HG03354 (cell line): ENCODE data around the gene PARVA.

ENCODE experiments used
- ATAC-seq: cut with Tn5 transposase; IDR thresholded peaks from one replicate; pipeline ENCODE4 v1.9.1; 2021; ENCODE audit warnings: mild to moderate bottlenecking; ENCODE audit not compliant: unreplicated experiment, poor library complexity, severe bottlenecking

The PARVA gene

DNA sequence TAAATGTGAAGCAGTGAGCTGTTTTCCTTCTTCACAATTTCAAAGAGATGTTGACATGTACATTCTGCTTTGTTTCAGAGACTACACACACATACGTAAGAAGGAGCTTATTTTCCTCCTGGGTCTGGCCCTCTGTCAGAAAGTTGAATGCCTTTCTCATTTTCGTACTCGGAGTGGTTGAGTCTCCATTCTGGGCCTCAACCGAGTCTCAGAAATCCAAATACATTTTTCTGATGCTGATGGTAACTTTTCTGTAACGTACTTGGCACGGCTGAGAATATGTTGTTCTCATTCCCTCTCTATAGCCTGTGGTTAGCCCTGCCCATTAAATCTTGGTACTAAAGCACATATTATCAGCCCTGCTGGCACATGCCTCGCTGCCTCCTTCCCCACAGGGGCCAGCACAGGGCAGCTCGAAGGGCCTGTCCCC, 25.3 kb downstream of the PARVA start:
- no peak for ATAC-seq

DNA sequence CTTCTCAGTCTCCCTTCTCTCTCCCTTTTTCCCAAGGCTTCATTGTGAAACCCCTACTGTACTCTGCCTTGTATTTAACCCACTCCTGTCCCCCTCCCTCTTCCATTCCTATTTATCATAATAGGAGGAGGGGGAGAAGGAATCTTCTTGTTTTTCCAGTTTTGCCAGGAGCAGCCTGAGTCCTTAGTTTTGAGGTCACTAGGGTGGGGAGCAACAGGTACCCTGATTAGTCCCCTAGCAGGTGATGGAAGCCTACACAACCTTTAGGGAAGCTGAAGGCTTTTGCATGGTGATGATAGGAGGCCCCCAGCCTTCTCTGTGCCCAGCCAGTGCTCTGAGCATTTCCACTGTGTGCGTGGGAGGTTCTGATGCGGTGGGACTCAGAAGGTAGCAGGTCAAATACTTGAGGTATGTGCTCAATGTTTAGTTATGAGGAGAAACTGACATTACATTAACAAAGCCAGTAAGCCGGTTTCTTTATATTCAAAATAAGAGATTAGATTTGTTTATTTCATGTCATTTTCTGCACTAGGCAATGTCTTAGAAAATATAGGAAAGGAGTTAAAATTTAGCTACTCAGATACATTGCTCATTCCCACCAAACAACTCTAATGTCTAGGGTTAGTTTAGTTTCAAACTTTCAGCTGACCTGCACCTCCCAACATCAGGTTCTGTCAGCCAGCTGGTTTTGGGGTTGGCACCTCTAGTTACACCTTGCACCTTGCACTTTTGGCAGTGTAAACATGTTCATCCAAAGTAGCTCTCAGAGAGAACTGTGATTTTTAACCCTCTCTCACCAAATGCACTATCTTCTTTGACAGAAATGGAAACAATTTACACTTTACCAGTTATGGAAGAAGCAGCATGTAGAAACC, 26.0 kb downstream of the PARVA start:
- no peak for ATAC-seq

DNA sequence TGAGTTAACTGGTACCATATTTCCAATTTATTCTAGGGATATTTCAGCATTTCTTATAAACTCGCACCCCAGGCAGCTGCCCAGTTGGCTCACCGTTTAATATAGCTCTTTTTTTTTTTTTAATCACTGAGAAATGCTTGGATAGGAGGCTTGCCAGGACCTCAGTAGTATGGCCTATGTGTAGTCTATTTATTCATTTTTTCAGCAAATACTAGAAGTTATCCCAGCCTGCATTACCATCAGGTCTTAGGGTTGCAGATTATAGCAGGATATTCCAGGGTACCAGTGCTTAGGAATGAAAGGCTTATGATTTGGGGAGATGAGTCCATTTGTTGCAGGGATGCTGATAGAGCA, 26.6 kb downstream of the PARVA start:
- ATAC-seq = no peak

DNA sequence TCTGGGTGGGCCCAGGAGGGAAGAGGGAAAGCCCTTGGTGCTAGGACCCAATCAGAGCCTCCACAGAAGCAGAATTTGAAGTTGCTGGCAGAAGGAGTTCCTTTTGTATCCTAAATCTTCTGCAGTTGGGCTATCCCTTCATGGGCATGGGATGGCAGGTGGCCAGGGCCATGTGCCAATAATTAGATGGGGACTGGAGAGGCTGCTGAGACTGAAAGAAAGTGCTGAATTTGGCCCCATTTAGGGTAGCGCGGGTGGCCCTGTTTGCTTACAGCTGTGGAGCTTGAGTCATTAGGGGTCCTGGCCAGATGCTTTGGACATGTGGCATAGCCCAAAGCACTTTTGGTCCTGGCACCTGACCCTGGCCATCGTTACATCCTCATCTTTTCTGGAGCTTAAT, 27.1 kb downstream of the PARVA start:
- no peak for ATAC-seq

DNA sequence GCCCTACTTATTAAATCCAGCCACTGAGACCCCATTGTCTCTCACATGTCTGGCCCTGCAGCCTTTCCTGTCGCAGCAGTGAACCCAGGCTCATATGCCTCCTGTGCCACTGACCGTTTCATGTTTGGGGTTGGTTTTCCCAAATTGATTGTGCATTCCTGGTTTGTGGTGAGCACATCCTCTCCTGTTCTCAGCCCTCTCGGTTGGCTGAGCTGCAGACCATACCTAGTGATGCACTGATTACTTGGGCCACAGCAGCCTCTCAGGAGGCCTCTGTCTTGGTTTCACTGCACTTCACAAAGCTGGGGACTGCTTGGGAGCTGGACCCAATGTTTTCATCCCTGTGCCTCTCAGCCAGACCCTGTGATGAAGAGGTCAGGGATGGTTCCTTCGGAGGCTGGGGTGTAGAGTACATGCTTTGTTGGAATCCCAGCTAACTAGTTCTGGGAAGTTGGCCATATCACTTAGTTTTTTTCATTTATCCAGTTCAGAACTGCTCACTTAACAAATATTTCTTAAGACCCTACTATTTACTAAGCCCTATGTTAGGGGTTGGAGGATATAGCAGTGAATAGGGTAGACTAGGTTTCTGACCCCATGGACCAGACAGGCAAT, 30.9 kb downstream of the PARVA start:
- ATAC-seq = no peak

DNA sequence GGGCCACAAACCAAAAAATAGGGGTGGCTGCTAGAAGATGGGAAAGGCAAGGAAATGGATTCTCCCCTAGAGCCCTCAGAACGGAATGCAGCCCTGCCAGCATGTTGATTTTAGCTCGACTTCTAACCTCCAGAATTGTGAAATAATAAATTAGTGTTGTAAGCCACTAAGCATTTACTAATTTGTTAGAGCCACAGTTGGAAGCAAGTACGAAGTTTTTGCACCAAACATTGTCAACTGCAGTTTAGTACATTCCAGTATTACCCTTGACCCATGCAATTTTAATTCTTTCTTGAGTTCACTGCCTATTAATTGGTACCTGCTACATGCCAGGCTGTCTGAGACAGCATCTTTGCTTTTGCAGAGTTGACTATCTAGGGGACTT, 32.2 kb downstream of the PARVA start:
- ATAC-seq = no peak

DNA sequence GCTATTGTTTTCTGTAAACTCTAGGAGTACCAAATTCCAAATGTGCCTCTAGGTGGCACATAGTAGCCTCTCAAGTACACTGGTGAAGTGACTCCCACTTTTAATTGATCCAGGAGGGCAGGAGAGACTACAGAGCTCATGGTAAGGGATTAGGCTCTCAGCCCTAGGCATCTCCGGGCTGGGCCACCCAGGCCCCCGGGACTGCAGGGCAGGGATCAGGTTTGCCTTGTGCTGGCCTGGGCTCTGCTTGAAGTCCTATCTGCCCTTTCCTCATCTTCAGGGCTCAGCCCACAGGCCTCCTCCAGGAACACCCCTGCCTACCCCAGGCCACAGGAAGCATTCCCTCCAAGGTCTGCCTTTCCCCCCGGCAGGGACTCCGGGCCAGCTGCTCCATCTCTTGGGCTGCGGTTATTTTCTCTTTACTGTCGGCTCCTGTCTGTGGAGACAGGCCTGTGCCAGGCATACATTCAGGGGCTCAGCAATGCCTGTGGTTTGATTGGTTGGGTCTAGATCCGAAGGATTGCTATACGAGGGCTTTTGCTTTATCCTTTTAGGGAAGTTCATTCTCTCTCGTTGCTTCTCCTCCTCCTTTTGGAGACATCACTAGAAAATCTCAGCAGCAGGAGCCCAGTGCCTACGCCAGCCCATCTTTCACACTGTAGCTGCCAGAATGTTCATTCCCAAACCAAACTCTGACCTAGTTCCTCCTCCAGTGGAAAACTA, 32.8 kb downstream of the PARVA start:
- ATAC-seq = no peak

DNA sequence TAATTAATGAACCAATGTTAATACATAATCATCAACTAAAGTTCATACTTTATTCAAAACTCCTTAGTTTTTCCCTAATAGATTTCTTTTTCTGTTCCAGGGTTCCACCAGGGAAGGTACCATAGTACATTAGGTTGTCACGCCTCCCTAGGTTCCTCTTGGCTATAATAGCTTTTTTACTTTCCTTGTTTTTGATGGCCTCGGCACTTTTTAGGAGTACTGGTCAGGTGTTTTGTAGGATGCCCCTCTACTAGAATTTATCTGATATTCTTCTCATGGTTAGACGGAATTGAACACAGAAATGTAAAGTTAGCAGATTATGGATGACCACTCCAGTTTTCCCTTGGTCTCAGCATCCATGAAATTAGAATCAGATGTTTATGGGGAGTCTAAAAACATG, 34.0 kb downstream of the PARVA start:
- ATAC-seq = no peak

DNA sequence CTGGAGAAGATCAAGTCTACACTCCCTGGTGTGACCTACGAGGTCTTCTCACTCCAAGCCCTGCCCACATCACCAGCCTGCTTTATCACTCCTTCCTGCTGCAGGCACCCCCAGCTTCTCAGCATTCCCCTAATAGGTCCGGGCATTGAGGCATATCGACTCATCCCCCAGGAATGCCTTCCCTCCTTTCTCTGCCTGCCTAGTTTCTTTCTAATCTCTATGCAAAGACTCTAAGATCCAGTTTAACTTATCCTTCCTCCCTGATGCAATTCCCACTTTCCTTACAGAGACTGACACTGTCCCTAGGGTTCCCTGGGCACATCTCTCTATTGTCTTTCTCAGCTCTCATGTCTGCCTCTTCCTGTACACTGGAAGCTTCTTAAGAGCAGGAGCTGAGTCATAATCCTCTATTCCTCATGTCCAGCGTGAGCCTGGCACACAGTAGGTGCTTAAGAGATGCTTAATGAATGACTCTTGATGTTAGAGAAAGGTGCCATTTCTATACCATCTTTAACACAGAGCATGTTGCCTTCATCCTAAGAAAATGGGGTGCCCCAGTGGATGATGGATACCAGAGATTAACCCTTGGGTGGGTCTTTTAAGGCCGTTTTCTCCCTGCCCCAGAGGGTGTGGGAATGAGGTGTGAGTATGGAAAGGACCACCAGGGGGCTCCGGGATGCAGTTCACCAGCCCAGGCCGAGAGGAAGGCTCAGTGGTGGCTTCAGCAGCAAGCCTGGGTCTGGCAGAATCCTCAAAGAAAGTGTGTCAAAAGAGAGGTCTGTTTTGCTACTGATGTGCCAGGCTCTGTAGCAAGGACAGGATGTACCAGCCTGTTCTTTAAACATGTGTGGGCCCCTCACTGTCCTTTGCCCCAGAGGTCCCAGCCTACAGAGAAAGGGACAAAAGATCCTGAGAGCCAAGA, 34.7 kb downstream of the PARVA start:
- ATAC-seq = peak; percentile 75

DNA sequence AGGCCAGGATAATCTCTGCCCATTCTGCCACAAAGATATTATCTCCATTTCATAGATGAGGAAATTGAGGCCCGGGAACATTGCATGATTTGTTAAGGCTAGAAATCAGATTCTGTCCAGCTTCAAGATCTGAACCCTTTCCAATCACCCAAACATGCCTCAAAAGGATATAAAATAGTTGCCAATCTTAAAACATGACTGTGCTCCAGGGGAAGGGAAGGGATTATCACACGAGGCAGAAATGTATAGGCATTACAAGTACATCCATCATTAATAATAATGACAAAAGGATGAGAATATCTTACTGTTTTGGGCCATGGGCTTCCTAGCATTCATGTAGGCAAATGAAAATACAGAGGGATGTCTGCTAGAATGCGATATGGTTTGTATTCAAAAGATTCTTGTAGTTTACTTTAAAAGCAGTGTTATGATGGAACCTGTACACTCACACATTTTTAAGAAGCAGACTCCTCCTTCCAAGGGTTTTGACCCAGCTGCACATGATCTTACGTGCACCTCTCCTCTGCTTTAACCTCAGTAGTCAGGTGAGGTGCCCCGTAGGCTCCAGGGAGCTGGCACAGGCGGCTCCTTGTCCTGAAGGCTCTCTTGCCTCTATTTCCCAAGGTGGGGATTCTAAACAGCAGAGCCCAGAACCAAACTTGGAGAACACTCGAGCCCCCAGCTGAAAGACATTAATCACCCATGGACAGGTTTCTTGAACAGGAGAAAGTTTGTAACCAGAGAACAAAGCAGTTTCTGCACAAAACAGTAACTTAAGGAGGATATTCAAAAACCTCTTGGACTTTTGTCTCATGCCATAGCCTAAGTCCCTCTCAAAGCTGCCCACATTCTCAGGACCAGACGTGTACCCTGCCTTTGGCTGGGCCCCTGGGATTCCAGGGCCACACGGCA, 36.0 kb downstream of the PARVA start:
- no peak for ATAC-seq

DNA sequence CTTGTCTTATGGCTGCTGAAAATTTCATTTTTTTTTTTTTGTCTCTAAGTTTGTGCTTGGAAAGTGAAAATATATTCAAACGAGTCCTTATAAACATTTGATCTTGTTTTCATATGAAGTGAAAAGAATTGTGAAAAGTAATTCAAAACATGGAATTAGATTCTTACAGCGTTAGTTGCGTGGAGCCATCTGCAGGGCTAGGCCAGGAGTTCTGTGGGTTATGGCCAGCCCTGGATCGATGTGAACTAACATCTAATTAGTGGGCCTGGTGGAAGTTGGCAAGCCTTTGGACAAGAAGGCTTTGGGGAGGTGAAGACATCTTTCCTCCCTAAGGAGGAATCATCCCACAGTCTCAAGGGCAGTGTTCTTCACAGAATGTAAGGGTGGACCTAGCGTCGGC, 37.2 kb downstream of the PARVA start:
- ATAC-seq = no peak

DNA sequence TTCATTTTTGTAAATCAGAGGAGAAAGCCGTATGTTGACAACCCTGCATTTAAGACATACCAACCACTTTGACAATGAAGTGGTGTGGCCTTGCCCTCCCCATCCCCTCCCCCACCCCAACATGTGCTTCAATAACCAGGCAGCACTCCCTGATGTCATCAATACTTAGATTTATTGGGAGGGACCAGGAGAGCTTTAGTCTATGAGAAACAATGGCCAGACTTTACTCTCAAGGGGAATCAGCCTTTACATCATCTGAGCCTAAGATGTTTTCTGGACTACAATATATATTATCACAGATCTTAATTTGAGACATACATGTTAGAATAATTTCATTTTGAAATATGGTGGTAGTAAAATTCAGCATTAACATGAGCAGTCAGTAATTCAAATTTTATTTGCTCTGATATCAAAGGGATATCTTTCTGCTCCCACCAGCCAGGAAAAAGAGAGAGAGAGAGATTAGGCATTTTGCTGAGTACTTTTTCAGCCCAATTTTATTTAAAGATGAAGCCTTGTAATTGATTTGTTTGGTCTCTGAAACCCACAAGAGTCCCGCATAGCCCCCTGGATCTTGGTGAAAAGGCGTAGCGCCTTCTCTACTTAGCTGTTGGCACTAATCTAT, 38.1 kb downstream of the PARVA start:
- no peak for ATAC-seq

DNA sequence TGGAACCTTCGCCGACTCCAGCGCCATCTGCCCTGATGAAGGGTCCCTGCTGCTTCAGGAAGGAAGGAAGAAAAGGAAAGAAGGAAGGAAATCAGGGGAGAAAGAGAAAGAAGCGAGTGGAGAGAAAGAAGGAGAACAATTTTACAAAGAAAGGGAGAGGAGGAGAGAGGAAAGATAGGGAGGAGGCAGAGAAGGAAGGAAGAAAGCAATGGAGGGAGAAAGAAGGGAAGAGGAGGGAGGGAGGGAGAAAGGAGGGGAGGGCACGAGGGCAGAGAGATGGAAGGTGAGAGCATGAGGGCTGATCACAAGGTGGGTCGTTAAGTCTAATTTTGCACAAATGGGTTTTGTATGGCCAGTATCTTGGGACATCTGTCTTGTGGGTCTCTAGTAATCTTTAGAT, 39.2 kb downstream of the PARVA start:
- no peak for ATAC-seq

DNA sequence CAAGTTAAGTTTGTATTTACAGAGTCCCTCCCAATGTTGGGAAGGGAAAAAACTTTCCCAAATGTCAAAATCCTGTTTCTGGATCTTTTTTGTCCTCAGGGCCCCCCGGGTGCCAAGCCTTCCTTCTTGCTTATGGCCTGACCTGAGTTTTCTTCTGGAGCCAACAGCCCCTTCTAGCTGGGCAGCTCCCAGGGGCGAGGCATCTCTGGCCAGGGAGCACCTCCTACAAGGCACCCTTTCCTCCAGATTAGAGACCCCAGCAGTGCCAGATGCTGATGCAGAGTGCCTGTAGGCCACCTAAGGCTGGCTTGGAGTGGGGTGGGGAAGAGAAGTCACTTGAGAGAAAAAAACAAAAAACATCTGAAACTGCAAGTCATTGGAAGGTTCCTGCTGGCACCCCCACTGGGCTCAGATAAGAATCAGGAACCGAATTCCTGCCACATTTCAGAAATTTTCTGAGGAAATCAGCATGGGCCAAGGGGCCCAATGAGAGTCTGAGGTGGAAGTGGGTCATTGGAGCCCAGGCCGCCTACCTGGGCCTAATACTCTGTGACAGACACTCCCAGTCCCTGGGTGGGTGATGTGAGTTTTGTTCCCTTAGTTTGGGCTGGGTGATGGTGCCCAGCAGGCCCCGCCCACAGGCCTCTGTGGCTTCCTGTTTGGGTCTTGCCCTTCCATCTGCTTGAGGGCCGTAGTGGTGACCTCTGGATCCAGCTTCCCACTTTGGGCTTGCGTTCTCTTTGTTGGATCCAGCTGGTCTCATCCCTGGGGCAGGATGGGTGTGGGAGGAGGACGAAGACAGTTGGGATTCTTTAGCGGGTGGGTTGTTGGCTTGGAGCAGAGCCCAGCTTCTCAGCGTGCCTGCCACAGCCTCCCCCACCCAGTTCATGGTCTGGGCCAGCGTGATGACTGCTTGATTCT, 40.6 kb downstream of the PARVA start:
- no peak for ATAC-seq

DNA sequence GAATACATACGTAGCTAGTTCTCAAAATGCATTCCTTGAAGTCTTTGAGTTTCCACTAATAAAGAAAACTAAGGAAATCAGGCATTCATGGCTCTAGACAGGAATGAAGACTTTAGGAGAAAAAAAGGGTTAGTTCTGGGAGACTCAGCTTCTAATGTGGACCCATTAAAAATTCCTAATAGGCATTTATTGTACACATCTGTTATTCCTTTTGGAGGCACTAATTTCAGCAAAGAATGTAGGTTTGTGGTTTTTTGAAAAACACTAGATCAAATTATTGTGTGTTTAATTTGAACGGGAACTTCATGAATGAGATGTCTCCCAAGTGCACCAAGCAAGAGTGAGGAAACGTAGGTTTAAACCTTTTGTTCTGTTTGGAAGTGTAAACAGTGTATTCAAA, 42.7 kb downstream of the PARVA start:
- no peak for ATAC-seq

DNA sequence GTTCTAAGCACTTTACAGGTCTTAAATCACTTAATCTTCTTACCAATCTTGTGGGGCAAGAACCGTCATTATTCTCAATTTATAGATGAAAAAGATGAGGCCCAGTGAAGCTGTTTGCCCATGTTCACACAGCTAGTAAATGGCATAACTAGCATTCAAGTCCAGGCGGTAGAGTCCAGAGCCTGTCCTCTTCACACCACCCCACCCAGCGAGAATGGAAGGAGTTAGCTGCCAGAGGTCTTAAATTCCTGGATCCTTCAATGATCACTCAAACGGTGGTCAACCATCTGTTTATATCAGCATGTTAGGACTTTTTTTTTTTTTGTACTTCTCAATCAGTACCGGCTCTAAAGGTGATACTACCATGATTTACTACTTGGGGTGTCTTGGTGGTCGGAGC, 43.3 kb downstream of the PARVA start:
- no peak for ATAC-seq

DNA sequence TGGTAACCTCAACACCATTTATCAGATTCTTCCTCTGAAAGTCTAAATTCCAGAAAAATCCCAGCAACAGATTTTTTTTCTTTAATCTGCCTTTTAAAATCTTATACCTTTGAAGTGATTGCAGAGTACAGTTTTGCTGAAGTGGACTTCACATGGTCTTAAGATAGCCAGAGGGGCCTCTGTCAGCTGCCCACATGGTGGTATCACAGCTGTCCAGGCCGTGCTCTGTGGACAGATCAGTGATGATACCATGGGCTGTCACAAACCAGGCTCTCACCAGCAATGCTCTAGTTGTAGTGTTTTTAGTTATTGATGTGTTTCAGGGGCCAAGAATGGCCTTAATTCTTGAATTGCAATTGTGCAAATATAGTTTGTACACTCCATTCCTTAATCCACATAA, 44.0 kb downstream of the PARVA start:
- ATAC-seq = no peak

DNA sequence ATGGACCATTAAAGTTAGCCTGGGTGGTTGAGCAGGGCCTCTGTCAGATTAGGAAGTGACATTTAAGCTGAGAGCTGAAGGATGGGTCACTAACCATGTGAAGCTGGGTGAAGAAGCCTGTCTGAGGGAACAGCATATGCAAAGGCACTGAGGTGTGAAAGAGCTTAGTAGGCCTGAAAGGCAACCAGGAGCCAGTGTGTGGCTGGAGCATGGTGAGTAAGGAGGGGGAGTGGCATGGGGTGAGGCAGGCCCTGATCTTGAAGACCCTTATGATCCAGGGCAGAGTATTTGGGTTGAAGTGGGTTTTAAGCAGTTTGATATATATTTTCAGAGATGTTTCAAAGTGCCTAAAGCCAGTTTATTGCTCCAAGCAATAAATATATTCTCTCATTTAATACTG, 48.8 kb downstream of the PARVA start:
- no peak for ATAC-seq
